Activated T-helper 2 cell treated with anti-CD3 and anti-CD28 coated beads, Interferon-gamma antibody, Interleukin-2, Interleukin-4, amounts not matched to agents 10 μg/mL and 5 μg/mL and 100 μg/mL, durations not matched to agents 14 hours and 24 hours and 36 hours (primary cell): ENCODE results near the gene ABHD5. TPM values are rescaled to one million over a fixed set of nuclear protein-coding genes. Genes with fewer than 3 reads are reported as not detected.

Source experiments
- DNase-seq: peaks from one replicate; pipeline ENCODE4 v3.0.0; 2021; ENCODE audit warnings: low spot score
- H3K27ac Mint-ChIP-seq: one replicate; pipeline ENCODE4 v1.8.0; 2021; ENCODE audit warnings: mixed read lengths
- H3K27me3 Mint-ChIP-seq: one replicate; pipeline ENCODE4 v1.8.0; 2021; ENCODE audit warnings: low read depth, mixed read lengths
- H3K36me3 Mint-ChIP-seq: one replicate; pipeline ENCODE4 v1.8.0; 2021; ENCODE audit warnings: low read depth, mixed read lengths
- H3K4me1 Mint-ChIP-seq: one replicate; pipeline ENCODE4 v1.8.0; 2021; ENCODE audit warnings: low read depth, mixed read lengths
- H3K4me3 Mint-ChIP-seq: one replicate; pipeline ENCODE4 v1.8.0; 2021; ENCODE audit warnings: low read depth, mild to moderate bottlenecking, moderate library complexity, mixed read lengths
- H3K9me3 Mint-ChIP-seq: one replicate; pipeline ENCODE4 v1.8.0; 2021; ENCODE audit warnings: mixed read lengths
- intact Hi-C: fragments of 100-400 bp; cut with micrococcal nuclease; formaldehyde crosslinking; loops from one replicate; pipeline ENCODE4 v1.15.1; 2023
- total RNA-seq: library from RNA; stranded (reverse); gene quantifications from 2 replicates; pipeline ENCODE4 v1.2.3, GENCODE V29; 2022

ABHD5 gene
- total RNA-seq, 1 donor from 2014 or later = 11.9 TPM

DNA sequence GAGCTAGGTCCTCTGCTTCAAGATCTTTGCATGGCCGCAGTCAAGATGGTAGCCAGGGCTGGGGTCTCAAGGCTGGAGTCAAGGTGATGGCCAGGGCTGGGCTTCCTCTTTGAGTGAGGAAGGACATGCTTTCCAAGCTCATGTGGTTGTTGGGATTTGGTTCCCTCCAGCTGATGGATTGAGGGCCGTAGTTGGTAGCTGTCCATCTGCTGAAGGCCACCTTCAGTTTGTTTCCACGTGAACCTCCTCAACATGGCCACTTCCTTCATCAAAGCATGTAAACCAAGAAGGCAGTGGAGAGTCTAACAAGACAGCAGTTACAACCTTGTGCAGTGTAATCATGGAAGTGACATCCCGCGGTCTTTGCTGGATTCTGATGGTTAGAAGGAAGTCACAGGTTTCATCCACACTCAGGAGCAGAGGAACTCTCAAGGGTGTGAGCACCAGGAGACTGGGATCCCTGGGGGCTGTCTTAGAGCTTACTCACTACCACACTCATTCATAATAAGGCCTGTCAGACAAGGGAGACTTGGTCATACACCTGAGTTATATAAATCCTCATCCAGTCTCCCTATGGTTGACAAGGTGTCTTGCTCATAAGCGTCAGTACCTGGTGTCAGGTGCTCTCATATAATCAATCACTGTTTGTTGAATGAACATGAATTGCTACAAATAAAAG, 42.1 kb downstream of the ABHD5 start:
- Mint-ChIP-seq H3K27ac (no peak overlapping the region), H3K9me3 (no peaks in the 10 kb centered on the region), H3K4me3 (no peak overlapping the region), H3K36me3 (no peaks in the 10 kb centered on the region), H3K4me1 (no peaks in the 10 kb centered on the region), H3K27me3 (no peaks in the 10 kb centered on the region)
- intact Hi-C loops = no loop called here
- DNase-seq = no peak

DNA sequence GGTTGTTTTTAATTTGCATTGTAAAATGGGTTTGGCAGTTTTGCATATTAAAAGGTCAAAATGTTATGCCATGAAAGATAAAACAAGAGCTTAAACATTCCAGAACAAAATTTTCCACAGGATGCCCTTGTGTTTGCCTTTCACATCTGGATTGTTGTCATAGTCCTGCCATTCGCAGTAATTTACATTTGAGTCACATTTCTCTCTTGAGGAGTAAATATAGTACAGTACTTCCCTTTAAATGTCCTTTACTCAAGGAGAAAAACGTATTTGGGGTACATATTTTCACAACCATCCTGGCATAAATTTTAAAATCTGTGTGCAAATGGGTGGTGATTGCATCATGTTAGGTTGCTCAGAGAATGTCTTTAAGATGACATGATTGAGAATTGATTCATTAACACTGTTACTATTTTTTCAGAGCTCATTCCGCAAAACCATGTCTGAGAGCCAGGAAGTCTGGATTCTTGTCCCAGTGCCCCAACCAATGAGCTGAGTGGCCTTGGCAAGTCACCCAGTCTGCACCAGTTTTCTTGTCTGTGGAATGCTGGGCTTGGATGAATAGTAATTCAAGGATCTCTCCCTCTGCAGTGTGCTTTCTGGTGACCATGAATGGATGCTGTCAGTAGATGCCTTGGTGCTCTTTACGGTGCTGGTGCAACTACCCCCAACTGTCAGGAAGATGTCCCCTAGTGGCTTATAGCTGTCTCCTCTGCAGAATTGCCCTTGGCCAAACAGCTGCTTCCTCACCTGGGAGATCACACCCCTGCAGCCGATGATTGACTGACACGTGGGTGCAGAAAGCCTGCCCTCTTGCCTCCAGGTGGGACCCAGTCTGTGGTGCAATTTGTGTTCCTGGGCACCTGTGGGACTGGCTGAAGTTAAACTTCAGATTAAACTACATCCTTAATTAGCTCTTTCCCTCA, 43.0 kb downstream of the ABHD5 start:
- Mint-ChIP-seq H3K4me1 (no peaks in the 10 kb centered on the region), H3K36me3 (no peaks in the 10 kb centered on the region), H3K9me3 (no peaks in the 10 kb centered on the region), H3K27ac (no peak overlapping the region), H3K27me3 (no peaks in the 10 kb centered on the region), H3K4me3 (no peak overlapping the region)
- intact Hi-C loops = no loop called here
- no peak for DNase-seq

DNA sequence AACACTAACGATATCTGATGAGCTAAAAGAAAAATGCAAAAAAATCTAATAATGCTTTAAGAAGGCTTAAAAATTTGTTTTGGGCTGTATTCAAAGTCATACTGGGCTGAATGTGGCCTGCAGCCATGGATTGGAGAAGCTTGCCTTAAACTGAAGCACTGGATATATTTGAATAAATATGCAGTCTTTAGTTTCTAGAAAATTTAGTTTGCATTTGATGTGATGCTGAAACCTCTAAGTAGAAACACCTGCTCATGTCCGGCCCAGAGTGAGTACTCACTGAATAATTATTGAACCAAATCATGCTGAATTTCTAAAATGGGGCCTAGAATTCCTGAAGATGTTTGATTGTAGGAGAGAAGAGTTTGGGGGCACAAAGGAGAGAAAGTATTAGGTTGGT, 43.9 kb downstream of the ABHD5 start:
- H3K9me3 Mint-ChIP-seq = no peaks in the 10 kb centered on the region
- no peaks in the 10 kb centered on the region for H3K27me3 Mint-ChIP-seq
- DNase-seq = no peak
- intact Hi-C loops = no loop called here
- no peak overlapping the region for H3K27ac Mint-ChIP-seq
- H3K4me1 Mint-ChIP-seq = no peaks in the 10 kb centered on the region
- no peak overlapping the region for H3K4me3 Mint-ChIP-seq
- no peaks in the 10 kb centered on the region for H3K36me3 Mint-ChIP-seq

DNA sequence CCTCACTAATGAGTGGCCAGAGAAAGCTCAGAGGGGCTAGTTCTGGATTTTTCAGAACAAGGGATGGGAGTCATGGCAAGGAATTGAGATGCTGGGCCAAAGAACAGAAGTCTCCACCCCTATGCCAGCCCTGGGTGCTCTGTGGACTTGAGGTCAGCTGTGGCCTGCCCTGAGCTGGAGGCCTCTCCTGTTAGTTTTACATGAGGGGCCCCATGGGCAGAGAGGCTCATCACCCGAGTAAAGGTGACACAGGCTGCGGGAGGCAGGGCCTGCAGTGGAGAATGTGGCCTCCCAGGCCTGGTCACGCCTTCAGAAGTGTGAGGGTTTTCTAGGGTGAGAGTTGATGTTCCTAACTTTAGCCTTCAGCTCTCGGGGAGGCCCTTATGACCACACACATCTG, 44.9 kb downstream of the ABHD5 start:
- H3K4me3 Mint-ChIP-seq = no peak overlapping the region
- H3K27ac Mint-ChIP-seq = no peak overlapping the region
- intact Hi-C loops = no loop called here
- H3K9me3 Mint-ChIP-seq = no peaks in the 10 kb centered on the region
- no peaks in the 10 kb centered on the region for H3K4me1 Mint-ChIP-seq
- no peaks in the 10 kb centered on the region for H3K36me3 Mint-ChIP-seq
- no peak for DNase-seq
- no peaks in the 10 kb centered on the region for H3K27me3 Mint-ChIP-seq

DNA sequence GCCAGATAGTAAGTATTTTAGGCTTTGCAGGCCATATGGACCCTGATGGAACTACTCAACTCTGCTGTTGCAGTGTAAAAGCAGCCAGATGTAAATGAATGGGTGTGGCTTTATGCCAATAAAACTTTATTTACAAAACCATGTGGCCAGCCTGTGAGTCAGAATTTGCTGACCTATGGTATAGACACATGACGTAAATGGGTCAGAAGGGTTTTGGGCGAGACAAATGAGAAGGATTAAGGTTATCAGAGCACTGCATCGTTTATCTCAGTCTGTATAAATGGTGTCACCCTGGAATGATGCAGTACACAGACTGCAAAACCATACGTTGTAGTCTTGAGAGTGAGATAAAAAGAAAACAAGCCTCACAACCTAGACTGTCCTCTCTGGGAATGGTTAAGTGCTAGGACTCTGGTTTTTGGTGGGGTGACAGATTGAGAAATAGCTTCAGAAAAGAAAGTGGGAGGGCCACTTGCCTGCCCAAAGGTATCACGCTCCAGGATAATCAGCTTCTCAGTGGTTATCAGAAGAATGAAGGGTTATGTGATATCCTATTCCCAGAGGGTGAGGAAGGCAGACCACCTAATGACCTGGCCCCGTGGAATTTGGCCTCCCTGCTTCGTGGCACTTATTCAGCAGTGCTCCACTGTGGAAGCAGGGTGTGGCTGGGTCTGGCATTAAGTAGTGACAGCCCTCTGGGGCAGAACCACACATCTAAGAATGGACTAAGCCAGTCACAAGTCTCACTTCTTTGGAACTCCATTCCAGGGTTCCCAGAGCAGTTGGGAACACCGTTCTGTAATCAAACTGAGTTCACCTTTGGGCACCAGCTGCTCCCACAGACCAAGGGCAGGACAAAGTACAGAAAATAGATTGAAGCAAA, 46.1 kb downstream of the ABHD5 start:
- no peaks in the 10 kb centered on the region for H3K9me3 Mint-ChIP-seq
- no peaks in the 10 kb centered on the region for H3K27me3 Mint-ChIP-seq
- intact Hi-C loops = no loop called here

DNA sequence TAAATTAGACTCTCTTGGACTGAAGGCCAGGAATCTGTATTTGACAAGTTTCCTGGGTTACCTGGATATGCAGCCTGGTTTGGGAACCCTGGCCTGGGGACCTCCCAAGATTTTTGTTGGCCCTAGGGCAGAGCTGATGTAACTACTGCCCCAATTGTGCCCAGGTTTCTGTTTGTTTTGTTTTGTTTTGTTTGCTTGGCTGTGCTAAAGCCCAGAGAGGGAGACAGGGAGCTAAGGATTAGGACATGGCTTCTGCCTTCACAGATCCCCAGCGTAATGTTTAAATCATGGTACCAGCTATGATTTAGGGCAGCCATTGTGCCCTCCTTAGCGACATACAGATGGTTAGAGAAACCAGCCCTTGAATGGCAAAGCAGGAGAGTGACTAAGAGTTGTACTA, 47.6 kb downstream of the ABHD5 start:
- no peaks in the 10 kb centered on the region for H3K4me1 Mint-ChIP-seq
- intact Hi-C loops = no loop called here
- H3K36me3 Mint-ChIP-seq = no peaks in the 10 kb centered on the region

More for the DNA sequence above, 46.1 kb downstream of the ABHD5 start:
- no peaks in the 10 kb centered on the region for H3K4me1 Mint-ChIP-seq
- H3K4me3 Mint-ChIP-seq = no peak overlapping the region
- no peaks in the 10 kb centered on the region for H3K36me3 Mint-ChIP-seq
- no peak overlapping the region for H3K27ac Mint-ChIP-seq
- no peak for DNase-seq

DNA sequence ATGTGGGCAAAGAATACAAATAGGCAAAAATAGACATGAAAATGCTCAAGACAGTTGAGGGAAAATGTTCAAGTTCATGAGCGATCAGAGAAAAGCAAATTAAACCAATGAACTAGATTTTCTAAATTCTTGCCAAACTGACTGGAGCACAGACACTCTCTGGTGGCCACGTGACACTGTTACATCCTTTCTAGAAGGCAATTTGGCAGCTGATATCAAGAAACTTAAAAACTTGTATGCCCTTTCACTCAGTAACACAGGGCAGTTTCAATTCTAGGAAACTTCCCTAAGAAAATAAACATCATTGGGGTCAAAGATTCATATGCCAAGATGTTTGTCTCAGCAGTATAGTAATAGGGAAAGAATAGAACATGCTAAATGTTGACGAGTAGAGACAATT, 52.2 kb downstream of the ABHD5 start:
- H3K4me1 Mint-ChIP-seq = no peaks in the 10 kb centered on the region
- H3K27me3 Mint-ChIP-seq = peaks cover 3% of the 10 kb centered on the region
- intact Hi-C loops = no loop called here
- H3K9me3 Mint-ChIP-seq = peaks cover 6% of the 10 kb centered on the region
- no peak for DNase-seq
- H3K36me3 Mint-ChIP-seq = no peaks in the 10 kb centered on the region
- no peak overlapping the region for H3K27ac Mint-ChIP-seq
- H3K4me3 Mint-ChIP-seq = no peak overlapping the region

More for the DNA sequence above, 47.6 kb downstream of the ABHD5 start:
- Mint-ChIP-seq H3K4me3 (no peak overlapping the region), H3K9me3 (no peaks in the 10 kb centered on the region), H3K27me3 (peaks cover 3% of the 10 kb centered on the region), H3K27ac (no peak overlapping the region)
- DNase-seq = no peak

DNA sequence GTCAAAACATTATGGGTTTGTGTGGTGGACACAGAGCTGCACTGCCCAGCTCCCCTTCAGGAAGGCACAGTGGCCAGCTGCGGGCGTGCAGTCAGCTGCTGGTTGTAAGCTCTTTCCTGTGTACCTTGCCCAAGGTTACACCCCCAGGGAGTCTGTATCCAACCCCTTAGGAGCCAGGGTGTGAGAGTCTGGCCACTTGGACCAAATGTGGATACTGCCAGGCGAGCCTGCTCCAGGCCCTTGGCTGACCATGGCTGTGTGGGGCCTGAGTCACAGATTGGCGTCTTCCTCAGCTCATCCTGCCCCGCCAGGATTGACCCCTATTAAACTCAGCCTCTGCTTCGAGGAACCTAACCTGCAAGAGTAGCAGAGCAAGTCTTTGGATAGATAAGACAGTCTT, 56.9 kb downstream of the ABHD5 start:
- H3K27me3 Mint-ChIP-seq = peaks cover 11% of the 10 kb centered on the region
- DNase-seq = no peak
- H3K9me3 Mint-ChIP-seq = peaks cover 6% of the 10 kb centered on the region
- no peaks in the 10 kb centered on the region for H3K36me3 Mint-ChIP-seq
- H3K27ac Mint-ChIP-seq = no peak overlapping the region
- no peaks in the 10 kb centered on the region for H3K4me1 Mint-ChIP-seq
- intact Hi-C loops = no loop called here
- H3K4me3 Mint-ChIP-seq = no peak overlapping the region

DNA sequence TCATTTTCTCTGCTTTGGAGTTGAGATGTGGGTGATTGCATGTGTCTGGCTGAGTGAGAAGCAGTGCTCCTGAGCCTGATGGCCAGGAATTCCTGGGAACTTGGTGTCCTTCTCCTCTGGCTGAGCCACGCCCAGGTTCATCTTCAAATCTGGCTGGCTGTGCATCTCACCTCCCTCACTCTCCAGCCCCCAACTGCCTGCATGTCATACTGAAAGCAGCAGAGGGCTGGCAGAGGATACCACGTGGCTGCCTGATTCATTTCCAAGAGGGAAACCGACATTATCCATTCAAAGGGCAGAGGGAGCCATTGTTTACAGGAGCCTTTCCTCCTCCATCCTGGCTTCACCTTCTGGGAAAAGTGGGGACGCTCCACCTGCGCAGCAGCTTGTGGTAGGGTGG, 57.4 kb downstream of the ABHD5 start:
- Mint-ChIP-seq H3K4me3 (no peak overlapping the region), H3K27me3 (peaks cover 9% of the 10 kb centered on the region), H3K9me3 (peaks cover 6% of the 10 kb centered on the region), H3K27ac (no peak overlapping the region), H3K4me1 (no peaks in the 10 kb centered on the region), H3K36me3 (no peaks in the 10 kb centered on the region)
- DNase-seq = no peak
- intact Hi-C loops = no loop called here

DNA sequence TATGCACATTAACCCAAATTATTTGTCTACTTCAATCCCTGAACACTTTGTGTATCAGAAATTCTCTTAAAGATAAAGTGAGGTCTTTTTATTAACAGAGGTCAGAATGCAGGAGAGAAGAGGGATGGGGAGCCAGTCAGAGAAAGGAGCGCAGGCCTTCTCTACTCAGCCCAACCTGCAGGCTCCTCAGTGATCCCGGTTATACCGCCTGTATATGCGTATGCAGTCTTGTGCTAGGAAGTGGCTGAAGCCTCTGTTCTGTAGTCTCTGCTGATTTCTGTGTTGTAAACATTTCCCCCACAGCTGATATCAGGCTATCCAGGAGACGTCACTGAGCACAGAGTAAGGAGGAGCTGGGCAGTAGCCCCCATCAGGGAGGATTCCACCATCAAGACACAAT, 57.9 kb downstream of the ABHD5 start:
- DNase-seq = no peak
- no peak overlapping the region for H3K27ac Mint-ChIP-seq
- H3K27me3 Mint-ChIP-seq = peaks cover 9% of the 10 kb centered on the region
- H3K4me1 Mint-ChIP-seq = no peaks in the 10 kb centered on the region
- no peak overlapping the region for H3K4me3 Mint-ChIP-seq
- H3K9me3 Mint-ChIP-seq = peaks cover 6% of the 10 kb centered on the region
- intact Hi-C loops = no loop called here
- no peaks in the 10 kb centered on the region for H3K36me3 Mint-ChIP-seq

DNA sequence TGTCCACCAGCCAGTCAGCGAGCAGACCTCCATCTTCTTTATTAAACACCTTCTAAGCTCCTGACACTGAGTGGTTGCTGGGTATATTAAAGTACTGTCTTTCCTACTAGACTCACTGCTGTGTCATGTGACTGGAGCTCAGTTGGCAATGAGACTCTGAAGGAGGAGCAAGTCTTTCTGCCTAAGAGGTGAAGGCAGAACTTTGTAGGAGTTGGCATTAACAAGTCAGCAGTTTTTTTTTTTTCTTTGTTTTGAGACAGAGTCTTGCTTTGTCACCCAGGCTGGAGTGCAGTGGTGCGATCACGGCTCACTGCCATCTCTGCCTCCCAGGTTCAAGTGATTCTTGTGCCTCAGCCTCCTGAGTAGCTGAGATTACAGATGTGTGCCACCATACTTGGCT, 62.2 kb downstream of the ABHD5 start:
- intact Hi-C loops = no loop called here
- Mint-ChIP-seq H3K36me3 (no peaks in the 10 kb centered on the region), H3K4me1 (peaks cover 12% of the 10 kb centered on the region), H3K9me3 (no peaks in the 10 kb centered on the region), H3K4me3 (no peak overlapping the region), H3K27ac (no peak overlapping the region), H3K27me3 (peaks cover 11% of the 10 kb centered on the region)
- no peak for DNase-seq

DNA sequence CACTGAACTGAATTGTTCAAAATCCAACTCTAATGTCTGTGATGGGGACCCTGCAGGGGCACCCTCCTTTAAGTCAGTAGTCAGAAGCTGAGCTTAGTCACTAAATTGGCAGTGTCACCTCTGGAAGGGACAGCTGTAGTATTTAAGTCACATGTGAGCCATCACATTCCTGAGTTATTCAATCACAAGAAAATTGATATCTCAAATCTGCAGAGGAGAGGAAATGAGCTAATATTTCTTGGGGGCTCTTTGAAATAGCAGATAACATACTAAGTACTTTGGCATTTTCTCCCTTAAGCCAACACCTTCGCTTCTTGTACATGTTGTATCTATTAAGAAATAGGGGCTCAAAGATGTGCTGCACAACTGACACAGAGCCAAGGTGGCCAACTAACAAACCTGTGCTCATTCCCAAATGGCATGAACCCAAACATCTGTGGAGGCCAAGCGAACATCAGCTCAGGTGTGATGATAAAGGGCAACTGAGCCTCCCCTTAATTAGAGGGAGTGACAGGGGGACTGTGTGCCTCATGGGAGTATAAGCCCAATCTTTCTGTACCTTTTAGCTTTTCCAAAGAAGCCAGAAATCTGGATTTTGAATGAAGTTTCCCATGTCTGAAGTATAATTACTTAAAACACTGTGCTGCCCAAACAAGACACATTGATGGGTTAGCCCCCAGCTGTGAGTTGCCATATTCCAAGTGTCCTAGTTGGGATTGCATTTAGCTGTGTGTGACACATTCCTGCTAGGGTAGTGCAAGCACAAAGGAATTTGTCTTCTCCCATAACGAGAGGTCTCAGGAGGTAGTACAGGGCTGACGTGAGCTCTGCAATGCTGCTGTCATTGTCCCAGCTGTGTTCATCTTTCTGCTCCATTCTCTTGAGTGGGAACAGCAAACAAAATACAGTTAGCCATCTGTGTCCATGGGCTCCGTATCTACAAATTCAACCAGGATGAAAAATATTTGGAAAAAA, 63.3 kb downstream of the ABHD5 start:
- DNase-seq = no peak
- Mint-ChIP-seq H3K4me1 (peaks cover 12% of the 10 kb centered on the region), H3K27ac (no peak overlapping the region), H3K36me3 (no peaks in the 10 kb centered on the region), H3K4me3 (no peak overlapping the region), H3K9me3 (no peaks in the 10 kb centered on the region), H3K27me3 (peaks cover 11% of the 10 kb centered on the region)
- intact Hi-C loops = no loop called here
